GM19043 (cell line): Measurements from ENCODE around the gene ATP10A.

ENCODE experiments used
- ATAC-seq: cut with Tn5 transposase; IDR thresholded peaks from one replicate; pipeline ENCODE4 v1.9.1; 2021; ENCODE audit warnings: low read depth; ENCODE audit not compliant: unreplicated experiment

The ATP10A gene

GRCh38 chr15:25730918-25731317 lies 132.2 kb downstream of the ATP10A start:
- no peak for ATAC-seq

- ATAC-seq = no peak
Observed at GRCh38 chr15:25728816-25729215, 134.3 kb downstream of the ATP10A start.

- no peak for ATAC-seq
Observed at GRCh38 chr15:25727867-25728600, 135.1 kb downstream of the ATP10A start.

- ATAC-seq = no peak
Observed at GRCh38 chr15:25727116-25727515, 136.0 kb downstream of the ATP10A start.

GRCh38 chr15:25725758-25726157 lies 137.4 kb downstream of the ATP10A start:
- ATAC-seq = no peak

GRCh38 chr15:25724899-25725298 lies 138.2 kb downstream of the ATP10A start:
- no peak for ATAC-seq

- ATAC-seq = no peak
Observed at GRCh38 chr15:25721605-25721955, 141.5 kb downstream of the ATP10A start.

GRCh38 chr15:25719101-25719985 lies 143.8 kb downstream of the ATP10A start:
- ATAC-seq = no peak

- no peak for ATAC-seq
Observed at GRCh38 chr15:25718597-25718996, 144.5 kb downstream of the ATP10A start.

GRCh38 chr15:25718169-25718536 lies 145.0 kb downstream of the ATP10A start:
- no peak for ATAC-seq

GRCh38 chr15:25717457-25718168 lies 145.5 kb downstream of the ATP10A start:
- no peak for ATAC-seq

- ATAC-seq = no peak
Observed at GRCh38 chr15:25717127-25717456, 146.0 kb downstream of the ATP10A start.

GRCh38 chr15:25716414-25717126 lies 146.6 kb downstream of the ATP10A start:
- ATAC-seq = no peak

- no peak for ATAC-seq
Observed at GRCh38 chr15:25715536-25716413, 147.4 kb downstream of the ATP10A start.

GRCh38 chr15:25714538-25714840 lies 148.6 kb downstream of the ATP10A start:
- ATAC-seq = no peak

- ATAC-seq = no peak
Observed at GRCh38 chr15:25713736-25714537, 149.2 kb downstream of the ATP10A start.

- ATAC-seq = no peak
Observed at GRCh38 chr15:25712961-25713355, 150.2 kb downstream of the ATP10A start.

- no peak for ATAC-seq
Observed at GRCh38 chr15:25712192-25712960, 150.8 kb downstream of the ATP10A start.

- no peak for ATAC-seq
Observed at GRCh38 chr15:25711691-25712090, 151.4 kb downstream of the ATP10A start.
